T-helper 1 cell (primary cell): ENCODE results near the gene RPTOR.

Experiments
- DNase-seq, 5 donors: peaks; one replicate each; pipeline ENCODE4 v3.0.0-alpha.2; 2012 to 2020

Gene RPTOR

GRCh38 chr17:80953471-80954315 is 409.1 kb downstream of the RPTOR start:
- DNase-seq, result no peak

DNA sequence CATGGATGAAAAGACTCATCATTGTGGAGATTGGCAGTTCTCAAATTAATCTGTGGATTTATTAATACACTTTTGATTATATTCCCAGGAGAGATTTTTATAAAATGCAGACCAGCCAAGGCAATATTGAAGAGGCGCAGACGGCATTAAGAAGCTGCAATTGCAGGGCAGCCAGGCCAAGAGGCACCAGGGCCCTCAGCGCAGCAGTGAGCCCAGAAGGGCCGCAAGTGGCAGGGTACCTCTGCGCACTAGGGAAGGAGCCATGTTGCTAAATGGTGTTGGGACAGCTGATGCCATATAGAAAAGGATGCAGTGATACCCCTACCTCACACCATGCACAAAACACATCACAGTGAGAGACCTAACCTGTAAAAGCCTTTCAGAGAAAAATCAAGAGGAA is 410.4 kb downstream of the RPTOR start:
- no peak for DNase-seq

DNA sequence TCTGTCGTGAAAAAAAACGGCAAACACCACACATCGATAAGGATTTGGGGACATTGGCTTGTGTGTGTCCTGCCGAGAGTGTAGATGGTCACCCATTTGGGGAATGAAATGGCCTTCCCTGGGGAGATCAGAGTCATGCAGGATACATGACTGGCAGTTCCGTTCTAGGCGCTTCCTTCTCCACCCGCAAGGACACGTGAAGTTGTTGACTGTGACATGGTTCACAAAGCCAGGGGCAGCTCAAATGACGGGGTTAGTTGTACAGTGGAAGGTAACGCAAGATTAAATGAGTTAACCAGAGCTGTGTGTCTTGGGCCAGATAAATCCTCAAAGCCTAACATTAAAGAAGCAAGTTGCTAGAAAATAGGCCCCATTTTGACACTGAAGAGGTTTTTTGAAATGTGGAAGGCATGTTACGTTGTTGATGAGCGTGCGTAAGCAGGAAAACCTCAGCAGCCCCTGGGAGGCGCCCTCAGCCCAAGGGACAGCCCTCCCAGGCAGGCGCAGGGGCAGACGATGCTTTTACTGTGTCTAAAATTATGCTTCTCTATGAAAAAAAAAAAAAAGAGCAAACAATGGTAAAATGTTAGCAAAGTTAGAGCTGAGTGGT is 411.1 kb downstream of the RPTOR start:
- no peak for DNase-seq

GRCh38 chr17:80956321-80957190 is 411.9 kb downstream of the RPTOR start:
- DNase-seq, result no peak

DNA sequence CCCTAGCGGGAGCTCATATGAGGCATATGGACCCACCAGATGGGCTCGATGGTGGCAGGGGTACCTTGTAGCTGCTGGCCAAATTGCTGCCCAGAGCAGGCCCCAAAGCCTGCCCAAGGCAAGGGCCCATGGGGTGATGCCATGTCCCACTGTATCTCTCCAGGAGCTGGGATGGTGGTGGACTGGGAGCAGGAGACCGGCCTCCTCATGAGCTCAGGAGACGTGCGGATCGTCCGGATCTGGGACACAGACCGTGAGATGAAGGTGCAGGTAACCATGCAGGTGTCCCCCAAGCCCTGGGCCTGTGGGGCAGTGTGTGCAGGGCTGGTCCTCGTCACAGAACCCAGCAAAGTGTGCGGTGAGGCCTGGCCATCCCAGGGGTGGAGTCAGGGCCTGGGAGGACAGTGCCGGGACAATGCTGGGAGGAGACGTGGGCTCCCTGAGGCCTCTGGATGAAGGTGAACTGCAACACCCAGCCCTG is 412.9 kb downstream of the RPTOR start:
- no peak for DNase-seq

DNA sequence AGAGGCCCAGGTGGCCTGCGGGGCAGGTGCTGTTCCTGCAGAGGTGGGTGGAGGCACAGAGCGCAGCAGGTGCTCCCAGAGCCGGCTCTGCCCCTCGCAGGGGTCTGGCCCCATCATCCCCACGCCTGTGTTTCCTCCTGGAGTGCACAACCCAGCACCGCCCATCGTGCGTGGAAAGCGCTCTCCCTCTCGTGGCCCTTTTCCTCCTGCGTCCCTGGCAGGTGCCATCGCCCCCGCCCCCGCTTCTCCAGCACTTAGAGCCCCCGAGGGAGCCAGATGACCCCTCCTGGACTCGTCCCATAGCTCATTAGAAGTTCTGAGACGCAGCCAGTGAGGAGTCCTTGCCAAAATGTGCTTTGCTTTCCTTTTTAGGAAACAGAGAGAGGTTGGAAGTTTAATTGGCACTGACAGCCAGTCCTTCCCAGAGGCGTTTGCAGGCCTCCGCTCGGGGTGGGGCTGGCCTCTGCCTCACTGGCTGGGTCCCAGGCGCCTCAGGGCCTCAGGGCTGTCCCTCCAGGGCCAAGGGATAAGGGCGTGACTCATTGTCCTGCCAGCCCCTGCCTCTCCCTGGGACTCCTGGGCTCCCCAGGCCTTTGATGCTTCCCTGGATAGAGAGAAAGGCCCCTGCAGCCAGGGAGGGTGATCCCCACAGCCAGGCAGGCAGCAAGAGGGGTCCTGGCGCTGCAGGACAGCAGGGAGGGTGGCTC is 414.8 kb downstream of the RPTOR start:
- DNase-seq, result no peak

- DNase-seq, result no peak
These were observed 415.6 kb downstream of the RPTOR start for GRCh38 chr17:80960037-80960796.

GRCh38 chr17:80960797-80961452 is 416.3 kb downstream of the RPTOR start:
- no peak for DNase-seq

GRCh38 chr17:80961541-80962330 is 417.1 kb downstream of the RPTOR start:
- DNase-seq, result no peak

DNA sequence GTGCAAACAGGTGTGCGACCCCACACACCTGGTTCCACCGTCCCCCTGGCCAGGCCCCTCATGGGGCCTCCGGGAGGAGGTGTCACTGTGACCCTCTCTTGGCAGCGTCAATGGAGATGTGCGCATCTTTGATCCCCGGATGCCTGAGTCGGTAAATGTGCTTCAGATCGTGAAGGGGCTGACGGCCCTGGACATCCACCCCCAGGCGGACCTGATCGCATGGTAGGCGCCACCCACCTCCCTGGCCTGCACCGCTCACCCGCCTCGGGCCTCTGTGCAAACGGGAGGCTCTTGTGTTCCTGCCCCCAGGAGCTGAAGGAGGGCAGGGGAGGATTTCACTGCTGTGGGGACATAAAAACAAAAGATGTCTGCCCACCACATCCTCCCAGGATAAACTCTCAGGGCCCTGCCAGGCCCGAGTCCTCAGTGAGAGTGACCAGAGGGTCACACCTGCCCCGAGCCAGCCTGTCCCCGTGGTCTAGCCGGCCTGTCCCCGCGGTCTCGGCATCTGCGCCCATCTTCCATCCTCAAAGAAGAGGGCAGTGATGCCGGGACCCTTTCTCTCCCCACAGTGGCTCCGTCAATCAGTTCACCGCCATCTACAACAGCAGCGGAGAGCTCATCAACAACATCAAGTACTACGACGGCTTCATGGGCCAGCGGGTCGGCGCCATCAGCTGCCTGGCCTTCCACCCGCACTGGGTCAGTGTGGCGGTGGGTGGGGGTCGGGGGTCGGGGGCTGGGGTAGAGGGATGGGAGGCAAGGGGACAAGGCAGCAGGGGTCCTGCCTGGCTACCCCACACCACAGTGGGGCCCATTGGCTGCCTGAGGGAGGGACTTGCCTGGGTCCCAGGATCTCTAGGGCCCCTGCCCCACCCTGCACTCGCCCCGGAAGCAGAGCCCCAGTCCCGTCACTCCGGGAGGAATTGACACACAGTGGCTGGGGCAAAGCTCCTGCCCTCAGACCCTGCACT is 418.0 kb downstream of the RPTOR start:
- no peak for DNase-seq

- no peak for DNase-seq
These were observed 419.3 kb downstream of the RPTOR start for GRCh38 chr17:80963812-80964543.

DNA sequence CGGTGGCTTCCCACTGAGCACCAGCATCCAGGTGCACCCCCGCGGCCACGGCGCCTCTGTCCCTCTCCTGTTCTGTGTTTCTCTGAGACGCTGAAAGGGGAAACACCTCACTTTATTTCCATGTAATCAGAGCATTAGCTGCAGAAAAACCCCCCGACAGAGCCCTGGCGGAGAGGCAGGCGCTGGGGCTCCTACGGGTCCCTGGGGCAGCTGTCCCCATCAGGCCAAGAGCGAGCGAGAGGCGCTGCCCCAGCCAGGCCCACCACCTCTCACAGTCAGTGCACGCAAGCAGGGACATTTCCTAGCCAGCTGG is 419.9 kb downstream of the RPTOR start:
- no peak for DNase-seq

GRCh38 chr17:80964859-80965580 is 420.4 kb downstream of the RPTOR start:
- no peak for DNase-seq

- DNase-seq, result no peak
These were observed 421.0 kb downstream of the RPTOR start for GRCh38 chr17:80965606-80966005.

GRCh38 chr17:80967404-80967872 is 422.8 kb downstream of the RPTOR start:
- DNase-seq, result no peak

GRCh38 chr17:80968602-80969029 is 424.0 kb downstream of the RPTOR start:
- no peak for DNase-seq

DNA sequence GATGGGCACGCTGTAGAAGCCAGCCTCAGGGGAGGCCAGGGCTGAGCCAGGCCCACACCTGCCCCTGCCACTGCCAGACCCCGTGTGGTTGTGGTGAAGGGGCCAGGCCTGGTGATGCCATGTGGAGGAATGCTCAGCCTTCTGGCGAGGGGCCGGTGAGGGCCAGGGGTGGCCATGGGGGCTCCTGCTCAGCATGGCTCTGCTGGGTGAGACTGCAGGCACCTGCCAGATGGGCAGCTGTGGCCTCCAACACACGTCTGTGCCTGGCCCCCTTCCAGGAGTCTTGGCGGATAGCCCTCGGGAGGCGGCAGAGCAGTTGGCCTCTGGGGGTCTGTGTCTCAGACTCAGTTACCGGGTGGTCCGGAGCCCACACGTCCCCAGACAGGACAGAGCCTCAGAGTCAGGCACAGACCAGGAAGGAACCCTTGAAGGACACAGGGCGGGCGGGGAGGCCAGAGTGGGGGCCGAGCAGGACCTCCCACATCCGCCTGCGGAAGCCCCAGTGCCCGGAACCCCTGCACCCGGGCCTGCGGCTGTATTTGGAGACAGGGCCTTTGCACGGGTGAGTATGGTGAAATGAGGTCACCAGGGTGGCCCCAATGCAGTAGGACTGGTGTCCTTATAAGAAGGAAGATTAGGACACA is 424.5 kb downstream of the RPTOR start:
- DNase-seq, result no peak
